Measurements from ENCODE around the gene SOX6. TPM values are rescaled to one million over a fixed set of nuclear protein-coding genes. Genes with fewer than 3 reads are reported as not detected.

The SOX6 gene
- total RNA-seq, 1 donor from 2014 or later = 39.3 TPM

DNA sequence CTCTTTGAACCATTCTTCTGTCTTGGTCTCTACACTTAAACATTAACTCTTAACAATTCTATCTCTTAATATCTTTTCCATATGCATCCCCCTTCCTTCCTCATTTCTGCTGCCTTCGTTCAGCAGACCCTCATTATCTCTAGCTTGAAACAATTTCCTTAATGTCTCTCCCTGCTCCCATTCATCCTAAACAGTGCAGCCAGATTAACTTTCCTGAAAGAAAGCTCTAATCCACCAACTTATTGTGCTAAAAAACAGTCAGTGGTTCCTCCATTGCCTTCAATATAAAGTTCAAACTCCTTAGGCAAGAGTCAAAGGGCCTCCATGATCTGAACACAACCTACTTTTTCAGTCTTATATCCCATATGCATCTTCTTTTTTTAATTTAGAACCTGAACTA is 42.5 kb downstream of the SOX6 start:
- DNase-seq = no peak

DNA sequence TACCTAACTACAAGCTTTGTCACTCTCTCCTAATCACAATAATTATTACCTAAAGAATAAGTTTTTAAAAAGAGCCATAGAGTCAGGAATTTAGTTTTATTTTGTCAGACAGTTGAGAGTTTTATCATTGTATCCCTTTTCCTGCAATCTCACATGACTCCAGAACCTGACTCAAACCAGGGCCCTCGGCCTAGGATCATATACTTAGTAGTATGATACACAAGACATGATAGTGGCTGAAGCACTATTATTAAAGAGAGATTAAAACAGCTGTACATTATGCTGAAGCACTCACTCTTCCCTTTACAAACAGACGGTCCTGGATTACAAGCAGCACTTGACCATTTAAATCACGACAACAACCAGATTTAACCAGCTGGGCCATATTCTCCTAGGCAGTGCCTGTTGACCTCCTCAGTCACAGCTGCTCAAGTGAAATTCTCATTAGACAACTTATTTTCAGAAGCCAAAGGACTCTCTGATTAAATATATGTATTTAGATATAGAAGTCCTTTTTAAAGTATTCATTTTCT is 44.0 kb downstream of the SOX6 start:
- no peak for DNase-seq

DNA sequence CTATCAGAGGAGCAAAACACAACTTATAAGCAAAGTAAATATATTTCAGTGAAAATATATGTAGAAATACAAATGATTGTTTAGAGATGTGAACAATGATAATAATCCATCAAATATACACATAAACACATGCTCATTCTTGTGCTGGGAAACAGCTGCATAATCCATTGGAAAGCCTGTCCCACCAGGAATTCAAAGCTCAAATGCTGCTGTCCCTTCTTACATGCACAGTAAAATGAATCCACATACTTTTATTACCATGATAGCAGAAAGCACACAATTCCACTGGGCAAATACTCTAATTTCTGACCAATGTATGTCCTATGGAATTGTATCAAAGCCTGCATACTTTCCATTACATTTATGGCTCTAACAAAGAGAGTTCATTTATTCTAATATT is 44.5 kb downstream of the SOX6 start:
- no peak for DNase-seq

DNA sequence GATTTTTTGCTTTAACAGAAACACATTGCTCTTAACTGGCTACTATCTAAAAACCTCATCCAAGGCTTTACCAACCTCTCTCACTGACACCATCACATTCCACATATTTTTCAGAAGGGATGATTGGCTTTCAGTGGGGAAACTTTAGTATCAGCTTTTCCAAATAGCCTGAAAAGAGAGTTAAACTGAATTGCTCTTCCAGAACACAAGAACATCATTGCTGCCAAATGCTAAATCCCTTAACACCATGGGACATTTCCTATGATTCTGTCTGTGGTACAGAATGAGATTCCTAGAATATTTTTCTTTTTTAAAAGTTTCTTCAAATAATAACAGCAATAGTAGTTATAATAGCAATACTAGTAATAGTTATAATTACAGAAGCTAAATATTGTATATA is 45.4 kb downstream of the SOX6 start:
- DNase-seq = no peak

DNA sequence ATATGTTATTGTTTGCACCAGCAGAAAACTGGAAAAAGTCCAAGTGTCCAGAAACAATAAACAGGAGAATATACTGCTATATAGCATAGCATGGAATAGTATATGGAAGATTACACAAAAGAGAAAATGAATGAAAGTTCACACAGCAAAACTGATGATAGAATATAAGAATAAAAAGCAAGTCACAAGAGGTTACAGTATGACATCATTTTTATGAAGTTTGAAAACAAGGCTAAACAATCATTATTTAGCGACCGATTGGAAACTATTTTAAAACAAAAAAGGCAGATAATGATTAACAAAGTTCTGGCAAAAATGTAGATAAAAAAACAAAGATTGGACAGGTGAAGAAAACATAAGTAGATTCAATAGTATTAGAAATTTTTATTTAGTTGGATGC is 47.1 kb downstream of the SOX6 start:
- DNase-seq = no peak

DNA sequence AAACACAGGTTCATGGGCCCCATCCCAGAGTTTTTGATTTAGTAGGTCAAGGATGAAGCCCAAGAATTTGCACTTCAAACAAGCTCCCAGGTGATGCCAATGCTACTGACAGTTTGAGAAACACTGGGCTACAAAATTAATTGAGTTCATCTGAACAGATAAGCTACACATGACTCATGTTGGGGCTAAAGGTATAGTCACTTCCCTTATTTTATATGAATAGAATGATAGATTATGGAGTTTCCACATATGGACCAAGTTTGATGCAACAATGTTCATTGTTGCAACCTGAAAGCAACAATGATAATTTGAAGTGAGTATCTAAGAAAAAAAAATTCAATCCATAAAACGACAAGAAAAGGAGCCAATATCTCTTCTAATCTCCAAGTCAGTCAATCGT is 54.9 kb downstream of the SOX6 start:
- DNase-seq = no peak

DNA sequence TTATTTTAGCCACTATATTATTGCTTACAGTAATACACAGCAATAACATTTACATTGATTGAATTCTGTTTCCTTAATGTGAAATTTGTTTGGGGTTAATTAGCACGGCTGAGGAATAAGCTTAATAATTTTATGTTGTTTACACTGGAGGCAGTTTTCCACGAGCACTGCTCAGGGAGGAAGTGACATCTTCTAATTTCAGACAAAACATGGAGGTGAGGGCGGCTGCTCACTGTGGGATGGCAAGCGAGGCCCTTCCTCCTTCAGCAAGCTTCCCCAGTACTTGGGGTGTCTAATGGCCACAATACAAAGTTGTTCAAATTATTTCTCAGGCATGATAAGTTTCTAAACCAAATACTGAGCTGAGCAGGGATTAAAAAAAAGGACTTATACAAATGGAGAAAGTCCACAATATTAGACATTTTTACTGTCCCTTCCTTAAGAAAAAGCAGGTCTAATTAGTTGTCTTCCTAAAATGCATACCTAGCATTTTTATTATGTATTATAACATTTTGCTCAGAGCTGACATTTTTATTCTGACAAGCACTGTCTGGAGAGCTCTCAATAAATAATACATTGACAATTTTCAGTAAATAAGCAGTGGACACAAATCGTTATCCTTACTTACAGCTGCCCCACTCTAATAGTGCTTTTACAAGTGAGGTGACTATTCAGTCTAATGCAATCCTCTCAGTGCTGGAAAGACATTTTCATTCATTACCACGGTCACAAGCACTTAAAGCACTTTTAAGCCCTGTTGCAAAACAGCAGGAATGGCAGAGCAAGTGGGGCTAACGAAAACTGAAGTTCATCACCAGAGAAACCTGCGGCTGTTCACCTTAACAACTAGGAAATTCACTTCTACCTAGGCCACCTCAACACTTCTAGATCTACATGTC is 56.2 kb downstream of the SOX6 start:
- DNase-seq = no peak

DNA sequence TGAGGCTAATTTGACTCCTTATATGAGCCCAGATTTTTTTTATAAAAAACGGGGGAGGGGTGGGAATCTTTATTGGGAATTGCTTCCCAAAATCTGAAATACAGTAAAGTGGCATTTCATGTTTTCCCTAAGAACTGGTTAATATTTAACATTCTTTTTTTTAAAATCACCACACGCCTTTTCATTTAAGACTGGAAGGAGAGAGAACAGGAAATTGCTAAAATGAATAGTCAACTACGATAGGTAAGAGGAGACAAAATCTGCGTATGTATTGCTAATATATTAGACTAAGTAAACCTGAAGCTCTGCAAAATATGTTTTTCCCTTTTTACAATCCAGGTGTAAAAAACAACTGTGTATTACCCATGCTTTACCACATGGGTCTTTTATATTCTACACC is 57.0 kb downstream of the SOX6 start:
- no peak for DNase-seq

DNA sequence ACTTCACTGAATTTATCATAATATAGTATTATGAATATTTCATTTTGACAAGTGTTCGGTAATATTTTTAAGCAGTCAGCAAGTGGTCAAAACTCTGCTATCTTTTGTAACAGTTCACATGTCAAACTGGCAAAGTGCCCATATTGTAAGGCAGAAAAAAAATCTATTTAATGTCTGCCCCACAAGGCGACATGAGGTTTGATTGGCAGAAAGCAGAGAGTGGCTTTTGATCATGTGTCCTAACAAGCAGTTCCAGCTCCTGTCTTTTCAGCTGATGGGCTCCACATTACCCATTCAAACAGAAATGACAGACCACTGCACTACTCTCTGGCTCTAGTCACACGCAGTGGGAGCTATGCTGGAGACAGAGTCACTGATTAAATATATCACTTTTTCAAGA is 59.0 kb downstream of the SOX6 start:
- no peak for DNase-seq

DNA sequence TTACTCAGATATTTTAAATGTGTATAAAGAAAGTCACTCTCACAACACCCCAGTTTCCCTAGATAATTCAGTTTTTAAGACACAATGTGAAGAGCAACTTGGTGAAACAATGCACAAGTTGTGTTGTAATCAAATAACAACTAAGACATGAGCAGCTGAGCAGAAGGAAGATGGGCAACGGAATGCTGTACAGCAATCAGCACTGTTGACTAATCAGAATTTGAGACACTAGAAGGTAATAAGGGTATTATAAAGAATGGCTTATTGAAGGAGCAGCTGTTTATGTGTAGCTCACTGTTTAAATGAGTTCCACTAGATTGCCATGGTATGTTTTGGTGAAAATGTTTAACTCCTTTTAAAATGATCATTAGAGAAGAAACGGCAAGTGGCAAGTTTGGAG is 60.1 kb downstream of the SOX6 start:
- no peak for DNase-seq

DNA sequence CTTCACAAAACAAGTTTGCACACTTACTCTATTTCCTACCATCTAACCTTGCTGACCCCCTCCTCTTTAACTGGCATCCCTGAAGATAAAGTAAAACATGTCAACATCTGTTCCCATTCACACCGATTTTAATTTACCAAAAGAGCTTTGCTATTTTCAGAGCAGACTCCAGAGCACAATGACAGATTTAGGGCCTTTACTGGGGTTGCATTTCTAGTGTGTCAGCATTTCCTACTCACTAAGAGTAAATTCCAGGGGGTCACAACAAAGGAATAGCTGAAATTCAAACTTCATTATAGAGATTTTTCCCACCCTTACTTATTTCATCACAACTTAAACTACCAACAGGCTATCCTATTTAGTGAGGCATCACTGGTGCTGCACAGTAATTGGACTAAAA is 60.8 kb downstream of the SOX6 start:
- DNase-seq = no peak

DNA sequence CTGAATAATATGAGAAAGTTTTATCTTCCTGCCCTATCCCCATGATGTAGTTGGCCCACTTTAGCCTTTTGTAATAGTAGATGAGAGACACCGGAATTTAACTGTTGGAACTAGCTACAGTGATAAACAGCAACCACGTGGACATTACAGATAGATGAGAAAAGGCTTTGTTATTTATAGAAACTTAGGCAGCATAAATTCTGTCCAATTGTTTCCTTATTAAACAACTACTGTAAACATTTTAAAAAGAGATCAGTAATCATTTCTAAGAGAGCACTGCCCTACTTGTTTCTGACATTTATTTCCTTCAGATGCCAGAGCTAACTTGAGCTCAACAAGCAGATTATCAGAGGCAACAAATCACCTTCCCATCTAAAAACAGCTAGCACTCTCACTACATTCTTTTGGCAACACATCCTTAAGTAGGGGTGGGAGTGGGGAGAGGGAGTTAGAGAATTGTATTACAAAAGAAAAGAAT is 63.1 kb downstream of the SOX6 start:
- no peak for DNase-seq

DNA sequence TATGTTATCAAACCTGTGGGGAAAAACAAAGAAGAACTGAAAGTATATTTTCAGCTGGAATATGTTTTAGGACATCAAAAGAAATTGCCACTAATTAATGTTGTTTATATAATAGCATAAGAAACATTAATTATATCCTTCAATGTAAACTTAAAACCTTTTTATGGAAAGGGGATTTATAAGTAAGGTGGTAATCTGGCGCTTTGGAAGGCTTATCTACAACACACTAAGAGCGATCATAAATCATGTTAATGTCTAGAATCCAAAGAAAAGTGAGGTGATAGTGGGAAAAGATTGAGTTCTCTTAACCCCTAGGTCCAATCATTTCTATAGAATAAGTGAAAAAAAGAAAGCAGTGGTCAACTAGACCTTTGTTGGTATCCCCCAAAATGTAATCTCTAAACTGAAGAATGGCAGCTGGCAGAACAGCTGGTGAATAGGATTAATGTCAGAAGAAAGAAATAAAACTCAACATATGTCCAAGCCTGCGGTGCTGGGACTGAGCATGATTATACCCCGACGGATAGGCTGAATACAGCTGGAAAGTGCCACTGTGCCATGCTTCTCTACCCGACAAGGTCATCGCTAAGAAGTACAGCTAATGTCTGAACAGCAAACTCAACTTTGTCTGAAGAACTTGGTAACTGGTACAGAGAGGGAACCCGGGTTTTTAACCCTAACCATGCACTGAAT is 64.0 kb downstream of the SOX6 start:
- DNase-seq = no peak

DNA sequence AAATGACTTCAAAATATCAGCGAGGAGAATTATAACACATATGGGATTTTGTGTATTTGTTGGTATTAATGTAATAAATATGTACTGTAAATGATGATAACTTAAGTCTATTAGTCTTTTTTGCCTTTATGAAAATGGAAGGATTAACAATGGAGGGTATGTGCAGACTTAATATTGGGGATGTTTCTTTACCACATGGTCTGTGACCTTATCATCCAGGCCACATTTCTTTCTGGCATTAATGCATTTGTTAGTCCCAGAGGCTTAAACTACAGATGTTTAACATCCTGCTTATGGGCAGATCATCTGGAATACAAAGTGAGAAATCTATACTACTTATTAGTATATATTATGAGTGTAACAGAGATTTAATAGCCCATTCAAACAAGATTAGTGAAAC is 64.6 kb downstream of the SOX6 start:
- DNase-seq = no peak

DNA sequence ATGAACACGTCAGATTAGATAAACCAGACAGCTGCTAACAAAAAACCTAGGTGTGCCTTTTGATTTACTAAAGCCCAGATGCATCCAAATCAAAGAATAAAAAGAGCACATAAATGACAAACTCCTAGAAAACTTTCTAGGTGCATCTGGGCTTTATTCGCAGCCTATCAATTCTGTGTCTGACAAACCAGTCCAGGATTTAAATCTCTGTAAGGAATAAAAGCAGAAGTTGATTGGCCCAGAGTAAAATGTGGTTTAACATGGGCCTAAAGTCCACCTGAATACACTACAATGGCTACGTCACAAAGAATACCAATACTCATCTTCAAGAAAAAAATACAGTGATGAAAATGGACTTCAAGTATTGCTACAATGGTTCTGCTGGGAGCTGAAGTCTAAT is 66.8 kb downstream of the SOX6 start:
- DNase-seq = no peak

DNA sequence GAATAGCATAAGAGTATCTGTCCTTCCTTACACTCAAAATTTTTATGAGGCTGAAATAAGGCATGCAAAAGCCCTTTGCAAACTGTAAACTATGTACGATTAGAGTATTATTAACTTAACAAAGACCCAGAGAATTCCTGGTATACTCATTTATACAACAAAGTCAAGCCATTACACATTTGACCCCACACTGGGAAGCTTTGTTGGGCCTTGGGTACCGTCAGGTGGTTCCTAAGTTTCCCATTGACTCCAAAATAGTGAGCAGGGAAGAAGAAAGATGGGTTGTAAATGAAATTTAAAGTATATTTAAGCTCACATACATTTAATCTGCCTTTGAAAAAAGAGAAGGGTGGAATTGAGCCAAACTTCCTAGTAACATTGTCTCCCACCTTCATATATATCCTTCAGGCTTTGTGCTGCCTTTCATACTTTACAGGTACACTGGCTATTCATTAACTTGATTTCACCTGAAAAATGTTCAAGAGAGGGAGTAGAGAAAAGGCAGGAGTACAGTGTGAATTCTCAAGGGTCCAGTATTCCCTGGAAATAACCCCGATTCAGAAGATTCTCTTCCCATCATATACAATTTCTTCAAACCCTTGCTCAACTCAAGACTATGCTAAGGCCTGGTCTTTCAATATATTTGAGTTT is 68.6 kb downstream of the SOX6 start:
- DNase-seq = no peak

DNA sequence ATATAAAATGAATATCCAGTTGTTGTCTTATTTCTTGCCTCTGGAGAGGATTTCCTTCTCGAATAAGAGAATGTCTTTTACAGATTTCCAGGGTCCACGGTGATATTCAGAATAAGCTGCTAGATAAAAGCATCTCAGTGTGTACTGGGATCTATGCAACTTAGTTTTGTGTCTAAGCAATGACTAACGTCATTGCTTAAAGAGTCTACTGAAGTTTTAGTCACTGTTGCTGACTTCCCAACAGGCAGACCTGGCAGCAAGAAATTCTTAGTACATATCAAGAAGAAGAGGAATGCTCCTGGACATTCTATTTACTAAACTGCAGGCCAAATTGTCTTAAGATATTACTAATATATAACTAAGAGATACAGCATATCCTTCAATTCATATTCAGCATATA is 70.3 kb downstream of the SOX6 start:
- no peak for DNase-seq

DNA sequence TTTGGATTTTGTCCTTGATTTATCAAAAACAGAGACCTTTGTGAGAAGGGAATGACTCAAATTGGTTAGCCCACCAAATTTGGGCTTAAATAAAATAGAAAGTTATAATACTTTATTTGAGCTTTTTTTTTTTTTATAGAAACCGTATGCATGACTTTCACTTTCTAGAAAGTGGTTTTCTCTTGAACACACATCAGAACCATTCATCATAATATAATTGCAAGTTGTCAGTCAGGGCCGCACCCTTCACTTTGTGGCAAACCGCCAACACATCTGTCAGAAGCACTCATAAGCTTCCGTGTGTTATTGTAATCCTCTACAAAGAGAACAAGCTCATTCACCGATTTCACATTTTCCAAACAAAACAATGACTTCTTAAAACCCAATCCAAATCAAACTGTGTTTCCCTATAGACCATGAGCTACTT is 76.1 kb downstream of the SOX6 start:
- no peak for DNase-seq

DNA sequence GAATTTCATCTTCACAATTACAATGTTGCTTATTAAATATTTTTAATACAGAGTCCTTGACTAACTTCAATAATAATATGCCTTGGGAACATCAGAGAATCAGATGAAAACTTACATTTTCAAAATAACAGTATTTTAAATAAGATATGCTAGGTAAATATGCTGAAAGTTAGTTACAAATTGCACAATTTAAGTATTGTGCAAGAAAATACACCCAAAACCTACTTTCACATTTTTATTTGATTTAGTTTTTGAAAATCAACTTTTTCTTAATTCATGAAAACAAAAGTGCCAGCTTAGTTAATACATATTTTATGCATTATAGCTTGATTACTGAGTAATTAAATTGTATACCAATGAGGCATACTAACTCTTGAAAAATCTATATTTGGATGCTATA is 76.8 kb downstream of the SOX6 start:
- DNase-seq = no peak

DNA sequence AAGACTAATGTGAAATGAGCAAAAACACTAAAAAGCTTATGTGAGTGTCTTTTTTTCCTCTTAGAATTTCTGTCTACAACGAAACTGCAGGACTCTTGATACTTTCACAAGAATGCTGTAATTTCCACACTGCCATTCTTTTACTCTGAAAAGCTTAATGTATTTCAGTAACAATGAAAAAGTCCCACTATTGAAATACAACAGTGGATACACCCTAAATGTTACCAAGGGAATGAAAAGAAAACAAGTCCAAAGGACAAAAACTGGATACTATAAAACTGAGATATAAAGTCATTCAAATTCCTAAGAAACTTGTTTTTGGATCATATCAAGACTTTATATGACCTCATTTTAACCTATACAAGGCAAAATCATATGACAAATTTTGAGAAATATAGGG is 77.4 kb downstream of the SOX6 start:
- no peak for DNase-seq

DNA sequence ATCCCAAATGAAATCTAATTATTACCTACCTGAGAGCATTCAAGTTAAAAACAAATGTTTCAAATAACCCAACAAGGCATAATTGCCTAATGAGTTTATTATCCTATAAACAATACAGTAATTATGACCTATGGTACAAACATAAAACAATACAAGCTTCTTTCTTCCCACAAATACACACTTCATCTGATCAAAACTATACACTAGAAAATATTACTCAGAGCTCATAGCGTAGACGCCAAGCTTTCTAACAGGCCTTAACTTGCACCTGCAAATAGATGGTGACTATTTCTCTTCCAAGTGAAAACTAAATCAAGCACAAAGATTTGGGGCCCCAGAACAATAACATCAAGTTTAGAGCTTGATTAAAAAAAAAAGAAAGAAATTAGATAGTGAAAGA is 78.1 kb downstream of the SOX6 start:
- DNase-seq = no peak

DNA sequence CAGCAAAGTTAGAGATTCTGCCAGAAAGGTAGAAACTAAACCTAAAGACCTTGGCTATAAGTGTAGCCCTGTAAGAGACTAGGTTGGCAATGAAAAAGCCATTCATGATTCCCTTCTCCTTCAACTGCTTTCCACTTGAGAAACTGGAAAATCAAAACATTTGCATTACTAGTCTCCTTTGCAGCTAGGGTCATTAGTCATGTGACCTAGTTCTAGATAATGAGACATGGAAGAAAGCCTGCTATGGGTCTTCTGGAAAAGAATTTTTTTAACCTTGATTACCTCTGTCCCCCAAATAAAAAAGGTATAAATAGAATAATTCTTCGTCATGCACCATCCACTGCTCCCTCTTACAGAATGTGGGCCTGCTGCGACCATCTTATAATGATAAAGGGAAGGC is 80.1 kb downstream of the SOX6 start:
- DNase-seq = no peak

DNA sequence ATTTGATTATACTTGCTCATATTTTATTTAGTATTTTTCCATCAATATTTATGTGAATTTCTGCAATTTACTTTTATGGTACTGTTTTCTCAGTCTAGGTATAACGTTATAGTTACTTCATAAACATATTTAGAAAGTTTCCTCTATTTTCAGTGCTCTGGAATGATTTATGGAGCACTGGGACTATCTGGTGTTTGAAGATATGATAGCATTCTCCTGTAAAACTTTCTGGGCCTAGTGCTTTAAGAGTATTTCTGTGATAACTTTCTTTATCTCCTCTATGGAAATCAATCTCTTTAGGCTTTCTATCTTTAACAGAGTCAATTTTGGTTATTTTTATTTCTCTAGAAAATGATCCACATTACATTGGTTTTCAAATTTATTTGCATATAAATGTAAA is 85.1 kb downstream of the SOX6 start:
- no peak for DNase-seq
